Activated T-cell treated with anti-CD3 and anti-CD28 coated beads, Interleukin-2, amount 50 U/mL, for 48 hours (primary cell): ENCODE results near the gene AIMP1.
A peak's percentile ranks its signal among the peaks of the same experiment; 100 is the strongest.
"Not testable (repeated sequence)": the region's sequence is repeated elsewhere in the genome, so short reads cannot be mapped to it uniquely, and the experiment has no call there.

Source experiments
- DNase-seq, 2 experiments: peaks; one replicate each; pipeline ENCODE4 v3.0.0-alpha.2; 2020

AIMP1 gene

GRCh38 chr4:106355193-106355592 lies 38.8 kb downstream of the AIMP1 start:
- no peak for DNase-seq

DNA sequence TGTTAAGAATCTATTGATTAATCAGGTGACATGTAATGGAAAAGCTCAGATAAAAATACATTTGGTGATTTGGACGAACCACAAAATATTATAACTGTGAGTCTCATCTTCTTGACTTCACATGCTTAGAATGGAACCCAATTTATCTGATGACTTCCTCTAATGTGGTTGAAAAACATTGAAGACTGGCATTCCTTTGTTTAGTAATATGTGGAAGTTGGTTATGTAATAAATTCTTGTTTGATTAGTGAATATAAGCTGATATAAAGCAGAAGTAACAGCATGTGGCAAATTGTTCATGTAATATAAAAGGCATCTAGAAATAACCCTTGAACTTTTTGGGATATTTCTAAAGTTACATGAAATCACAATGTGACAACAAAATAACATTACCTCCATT lies 42.5 kb downstream of the AIMP1 start:
- DNase-seq = no peak

- DNase-seq = no peak
These were observed 45.9 kb downstream of the AIMP1 start for GRCh38 chr4:106362086-106362825.

GRCh38 chr4:106364282-106364681 lies 47.9 kb downstream of the AIMP1 start:
- no peak for DNase-seq

DNA sequence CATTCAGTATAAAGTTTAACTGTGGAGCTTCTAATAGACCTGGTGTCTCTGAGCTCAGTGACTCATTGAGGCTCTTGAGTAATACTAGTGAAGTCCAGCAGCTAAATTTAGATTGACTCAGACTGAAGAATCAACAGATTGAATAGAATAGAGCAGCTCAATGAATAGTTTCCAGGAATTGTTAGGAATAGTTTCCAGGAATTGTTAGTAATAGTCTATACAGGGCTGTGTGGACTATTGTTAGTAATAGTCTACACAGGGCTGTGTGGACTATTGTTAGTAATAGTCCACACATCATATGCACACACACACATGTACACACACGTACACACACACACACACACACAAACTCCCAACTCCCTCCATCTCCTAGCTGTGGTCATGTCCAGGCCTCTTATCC lies 49.3 kb downstream of the AIMP1 start:
- DNase-seq = no peak

GRCh38 chr4:106366026-106366425 lies 49.7 kb downstream of the AIMP1 start:
- no peak for DNase-seq

DNA sequence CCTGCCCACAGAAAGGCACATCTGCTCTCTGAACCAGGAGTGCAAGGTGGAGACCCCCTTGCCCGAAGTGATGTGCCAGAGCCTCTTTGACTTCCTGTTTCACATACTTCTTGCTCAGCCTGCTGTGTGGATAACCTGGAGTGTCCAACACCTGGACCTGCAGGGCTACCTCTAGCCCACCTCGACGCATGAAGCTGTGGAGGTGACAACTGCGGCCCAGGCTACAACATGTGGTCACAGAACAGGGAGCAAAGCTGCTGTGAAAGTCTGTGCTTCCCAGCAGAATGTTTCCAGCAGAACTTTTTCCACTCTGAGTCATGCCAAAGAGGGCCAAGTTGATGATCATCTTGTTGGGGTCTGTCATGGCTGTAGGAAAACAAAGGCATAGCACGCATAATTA lies 50.7 kb downstream of the AIMP1 start:
- no peak for DNase-seq

DNA sequence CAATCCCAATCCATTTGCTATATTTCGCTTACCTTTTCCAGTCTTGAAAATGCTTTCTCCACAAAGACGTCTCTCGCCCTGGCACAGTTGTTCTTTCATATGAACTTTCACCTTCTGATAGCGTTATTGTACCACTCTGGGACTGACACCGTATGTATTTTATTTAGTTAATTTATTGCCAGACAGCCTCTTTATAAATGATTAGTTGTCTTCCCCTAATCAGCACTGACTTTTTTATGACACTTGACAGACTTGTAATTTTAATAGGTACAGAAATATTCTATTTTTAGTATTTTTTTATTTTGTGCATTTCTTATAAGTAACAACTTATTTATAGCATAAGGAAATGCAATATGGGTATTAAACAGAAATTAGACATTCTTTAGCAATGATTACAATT lies 52.3 kb downstream of the AIMP1 start, which contains the start of gene GIMD1:
Gene GIMD1, minus strand, starts transcription at position 101 of the 400 bp plus-strand sequence. CDS start 1,343 bp downstream, outside the sequence.
- DNase-seq = no peak

- peak in 1 of 2 experiments; percentile 20 for DNase-seq
These were observed 53.2 kb downstream of the AIMP1 start for GRCh38 chr4:106369456-106370060.

DNA sequence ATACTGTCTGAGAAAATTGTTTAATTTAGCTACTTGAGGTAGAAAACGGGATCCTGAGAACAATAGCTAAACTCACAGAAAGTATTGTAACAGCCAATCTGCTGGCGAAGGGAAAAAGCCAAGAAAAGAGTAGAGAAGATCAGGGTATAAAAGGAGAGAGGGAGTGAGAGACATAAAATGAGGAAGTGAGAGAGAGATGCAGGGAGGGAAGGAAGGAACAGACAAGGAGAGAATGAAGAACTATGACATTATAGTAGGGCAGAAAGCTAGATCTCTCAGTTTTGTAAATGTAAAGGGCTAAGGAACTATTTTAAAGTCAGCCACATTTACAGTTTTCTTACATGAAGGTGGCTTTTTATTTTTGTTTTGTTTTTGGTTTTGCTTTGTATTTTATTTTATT lies 53.9 kb downstream of the AIMP1 start:
- no peak for DNase-seq

- DNase-seq = no peak
These were observed 54.8 kb downstream of the AIMP1 start for GRCh38 chr4:106371161-106371560.

DNA sequence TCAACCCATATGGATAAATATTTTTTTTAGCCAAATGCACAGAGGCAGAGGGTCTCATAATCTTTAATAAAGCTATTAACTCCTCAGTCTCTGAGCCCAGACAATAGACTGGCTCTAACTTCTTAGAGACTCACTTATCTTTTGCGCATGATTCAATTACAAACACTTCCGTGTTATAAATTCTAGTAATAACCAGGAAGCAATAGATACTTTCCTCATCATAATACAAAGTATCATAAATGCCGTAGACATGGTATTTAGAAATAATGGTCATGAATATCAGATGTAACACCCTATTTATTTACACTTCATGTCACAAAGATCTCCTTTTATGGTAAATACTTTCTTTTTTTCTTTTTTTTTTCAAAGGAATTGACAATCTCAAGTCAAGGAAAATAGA lies 56.7 kb downstream of the AIMP1 start:
- no peak for DNase-seq

DNA sequence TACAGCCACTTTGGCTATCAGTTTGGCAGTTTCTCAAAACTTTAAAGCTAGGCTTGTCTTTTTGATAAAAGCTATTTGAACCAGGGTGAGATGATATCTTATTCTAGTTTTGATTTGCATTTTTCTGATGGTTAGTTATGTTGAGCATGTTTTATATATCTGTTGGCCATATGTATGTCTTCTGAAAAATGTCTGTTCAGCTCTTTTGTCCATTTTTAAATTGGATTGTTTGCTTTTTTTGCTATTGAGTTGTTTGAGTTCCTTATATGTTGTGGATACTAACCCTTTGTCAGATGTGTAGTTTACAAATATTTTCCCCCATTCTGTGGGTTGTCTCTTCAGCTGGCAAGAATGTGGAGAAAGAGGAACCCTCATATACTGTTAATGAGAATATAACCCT lies 63.8 kb downstream of the AIMP1 start:
- DNase-seq = no peak

DNA sequence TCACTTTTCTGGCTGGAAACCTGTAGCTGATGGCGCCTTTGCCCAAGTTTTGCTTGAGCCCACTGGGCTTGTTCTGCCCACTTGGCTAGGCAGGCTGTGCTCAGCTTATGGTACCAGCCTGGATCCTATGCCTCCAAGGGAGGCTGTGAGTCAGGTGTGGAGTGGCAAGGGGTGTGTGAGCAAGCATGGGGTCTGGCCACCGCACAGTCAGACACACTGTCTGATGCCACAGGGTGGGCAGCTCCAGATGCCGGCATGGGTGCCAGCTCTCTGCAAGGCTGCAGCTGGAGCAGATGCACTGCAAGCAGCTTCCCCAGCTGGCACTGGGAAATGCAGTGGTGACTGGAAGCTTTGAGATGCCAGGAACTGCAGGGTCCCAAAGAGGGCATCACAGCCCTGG lies 68.5 kb downstream of the AIMP1 start:
- DNase-seq = no peak

- DNase-seq = no peak
These were observed 69.6 kb downstream of the AIMP1 start for GRCh38 chr4:106385853-106386393.

DNA sequence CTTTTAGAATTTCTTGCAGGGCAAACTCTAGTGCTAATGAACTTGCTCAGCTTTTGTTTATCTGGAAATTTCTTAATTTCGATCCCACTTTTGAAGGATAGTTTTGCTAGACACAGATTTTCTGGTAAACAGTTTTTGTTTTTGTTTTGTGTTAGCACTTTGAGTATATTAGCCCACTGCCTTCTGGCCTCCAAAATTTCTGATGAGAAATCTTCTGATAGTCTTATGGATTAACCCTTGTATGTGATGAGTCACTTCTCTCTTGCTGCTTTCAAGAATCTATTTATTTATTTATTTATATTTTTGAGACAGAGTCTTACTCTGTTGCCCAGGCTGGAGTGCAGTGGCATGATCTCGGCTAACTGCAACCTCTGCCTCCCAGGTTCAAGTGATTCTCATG lies 79.2 kb downstream of the AIMP1 start:
- DNase-seq = no peak

GRCh38 chr4:106398898-106399297 lies 82.5 kb downstream of the AIMP1 start:
- DNase-seq = not testable (repeated sequence)
